HG02938 (cell line): Measurements from ENCODE around the gene AMBN.
"Not testable (repeated sequence)": the region's sequence is repeated elsewhere in the genome, so short reads cannot be mapped to it uniquely, and the experiment has no call there.

ENCODE experiments used
- ATAC-seq: cut with Tn5 transposase; IDR thresholded peaks from one replicate; pipeline ENCODE4 v1.9.1; 2021; ENCODE audit warnings: mild to moderate bottlenecking, moderate library complexity; ENCODE audit not compliant: unreplicated experiment

Gene AMBN

DNA sequence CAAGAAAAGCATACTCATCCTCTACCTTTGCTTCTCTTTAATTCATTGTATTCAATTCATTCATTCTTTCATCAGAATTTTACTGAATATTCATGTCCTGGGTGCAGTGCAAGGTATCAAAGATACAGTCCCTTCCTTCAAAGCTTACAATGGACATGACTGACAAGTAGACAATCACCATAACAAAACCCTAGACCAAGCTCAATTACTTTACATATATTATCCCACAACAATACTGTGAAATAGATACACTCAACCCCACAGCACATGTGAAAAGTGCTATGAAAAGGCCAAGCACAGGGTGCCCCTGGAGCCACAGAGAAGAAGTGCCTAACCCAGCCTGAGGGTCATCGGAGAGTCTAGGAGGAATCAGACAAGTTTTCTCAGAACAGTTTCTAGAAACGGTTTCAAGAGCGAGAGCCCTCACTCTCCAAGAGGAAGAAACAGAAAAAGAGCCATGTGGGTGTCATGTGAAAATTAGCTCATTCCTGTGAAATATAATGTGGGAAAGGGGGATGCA, 15.3 kb downstream of the AMBN start:
- ATAC-seq: no peak

DNA sequence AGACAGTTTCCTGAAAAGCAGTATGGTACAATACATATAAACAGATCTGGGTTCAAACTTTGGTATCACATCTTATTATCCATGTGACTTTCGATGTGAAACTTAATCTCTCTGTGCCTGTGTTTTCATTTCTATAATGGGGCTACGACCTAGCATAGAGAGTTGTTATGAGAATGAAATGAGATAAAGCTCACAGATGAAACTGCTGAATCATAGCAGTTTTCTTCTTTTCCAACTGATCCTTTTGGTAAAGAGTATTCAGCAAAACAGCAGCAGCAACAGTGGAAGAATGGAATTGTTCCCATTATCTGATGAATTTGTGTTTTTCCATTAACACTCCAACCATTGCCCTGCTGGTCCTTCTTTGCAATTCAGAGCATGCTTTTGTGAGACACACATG, 16.3 kb downstream of the AMBN start:
- no peak for ATAC-seq

DNA sequence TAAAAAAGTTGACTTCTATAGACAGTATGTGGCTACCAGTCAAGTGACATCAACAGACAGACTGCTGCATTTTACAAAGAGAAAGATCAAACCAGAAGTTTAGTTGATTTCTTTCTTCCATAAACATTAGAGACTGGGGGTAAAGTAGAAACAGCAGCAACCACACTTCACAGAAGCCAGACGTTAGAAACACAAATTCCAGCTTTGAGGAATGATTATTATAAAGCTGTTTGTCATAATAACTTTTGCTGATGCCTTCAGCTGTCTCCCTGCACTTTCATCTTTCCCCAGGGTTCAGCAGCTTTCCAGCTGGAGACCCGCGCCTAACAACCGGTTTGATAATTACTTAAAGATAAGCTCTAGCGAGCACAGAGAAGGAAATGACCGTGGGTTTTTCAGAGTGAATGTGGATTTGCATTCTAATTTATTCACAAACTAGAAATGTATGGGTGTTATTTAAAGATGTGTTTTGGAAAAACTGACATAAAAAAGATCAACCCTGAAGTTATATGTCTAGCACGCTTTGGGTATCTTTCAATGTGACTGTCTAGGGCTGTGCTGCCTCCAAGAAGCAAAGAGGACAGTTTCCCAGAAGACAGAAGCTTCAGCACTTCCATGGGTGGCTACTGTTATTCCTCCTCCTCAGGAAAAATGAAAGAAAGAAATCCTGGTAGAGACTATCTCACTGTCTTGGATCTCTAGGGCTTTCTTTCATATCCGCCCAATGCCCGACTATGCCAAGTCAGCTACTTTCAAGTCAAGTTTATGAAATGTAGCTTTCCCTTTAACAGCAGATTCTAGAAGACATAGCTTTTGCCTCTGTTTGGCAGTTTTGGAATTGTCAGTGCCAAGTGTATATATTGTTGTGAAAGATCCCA, 21.5 kb downstream of the AMBN start:
- peak; percentile 65 for ATAC-seq

DNA sequence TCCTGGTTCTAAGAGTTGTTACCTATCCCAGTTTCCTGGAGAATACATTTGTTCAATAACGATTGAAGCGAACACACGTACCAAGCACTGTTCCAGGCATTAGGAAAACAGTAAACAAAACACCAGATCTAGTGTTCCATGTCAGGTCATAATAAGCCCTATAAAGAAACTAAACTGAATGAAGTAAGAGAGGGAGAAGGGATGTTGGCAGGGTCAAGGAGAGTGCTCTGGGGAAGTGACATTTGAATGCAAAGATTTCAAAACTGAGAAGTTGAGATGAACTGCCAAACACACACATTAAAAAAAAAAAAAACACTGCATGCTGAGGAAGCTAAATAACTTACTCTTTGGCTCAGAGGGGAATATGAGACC, 22.1 kb downstream of the AMBN start:
- ATAC-seq: no peak

DNA sequence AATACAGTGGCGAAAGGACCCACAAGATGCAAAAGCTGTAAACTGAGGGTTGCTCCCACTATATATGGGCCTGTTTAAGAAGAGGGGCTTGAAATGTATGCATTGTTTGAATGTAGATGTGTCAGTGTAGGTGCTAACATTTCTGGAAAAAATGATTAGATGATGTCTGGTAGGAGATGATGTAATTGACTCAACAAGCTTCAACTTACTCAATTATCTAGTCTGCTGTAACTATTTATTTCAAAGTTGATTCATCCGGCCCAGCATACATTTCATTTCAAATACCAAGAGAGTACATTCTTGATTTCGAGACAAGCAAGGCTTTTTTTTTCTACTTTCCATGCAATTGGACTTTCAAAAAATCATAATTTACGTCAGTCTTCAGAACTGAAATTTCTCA, 27.2 kb downstream of the AMBN start:
- no peak for ATAC-seq

DNA sequence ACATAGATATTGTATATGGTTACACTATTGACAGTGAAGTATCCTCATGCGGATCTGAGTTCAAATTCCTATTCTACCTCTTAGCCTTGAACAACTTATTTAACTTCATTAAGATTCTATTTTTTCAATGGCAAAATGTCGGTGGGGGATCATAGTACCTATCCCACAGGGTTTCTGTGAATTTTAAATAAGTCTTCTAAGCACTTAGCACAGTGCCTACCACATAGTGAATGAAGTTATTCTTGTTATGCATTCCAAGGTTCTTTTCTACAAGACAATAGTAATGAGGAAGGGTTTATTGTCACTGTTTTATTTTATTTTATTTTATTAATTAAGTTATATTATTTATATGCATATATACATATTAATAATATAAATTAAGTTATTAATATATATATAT, 27.7 kb downstream of the AMBN start:
- ATAC-seq: no peak

DNA sequence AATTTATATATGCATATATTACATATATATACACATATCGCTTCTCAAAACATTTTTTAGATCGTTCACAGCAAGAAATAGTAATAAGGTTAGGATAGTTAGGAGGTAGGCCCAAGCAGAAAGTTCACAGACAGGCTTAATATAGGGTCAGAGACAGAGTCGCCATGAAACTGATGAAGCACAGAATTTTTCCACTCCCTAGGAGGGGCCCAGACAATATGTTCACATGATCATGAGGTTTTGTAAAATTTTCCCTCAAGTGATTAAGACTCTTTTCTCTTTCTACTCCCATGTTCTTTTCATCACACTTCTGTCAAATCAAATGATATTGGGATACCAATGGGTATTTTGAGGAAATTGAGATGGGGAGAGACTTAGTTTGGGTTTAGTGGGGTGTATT, 31.3 kb downstream of the AMBN start:
- no peak for ATAC-seq

DNA sequence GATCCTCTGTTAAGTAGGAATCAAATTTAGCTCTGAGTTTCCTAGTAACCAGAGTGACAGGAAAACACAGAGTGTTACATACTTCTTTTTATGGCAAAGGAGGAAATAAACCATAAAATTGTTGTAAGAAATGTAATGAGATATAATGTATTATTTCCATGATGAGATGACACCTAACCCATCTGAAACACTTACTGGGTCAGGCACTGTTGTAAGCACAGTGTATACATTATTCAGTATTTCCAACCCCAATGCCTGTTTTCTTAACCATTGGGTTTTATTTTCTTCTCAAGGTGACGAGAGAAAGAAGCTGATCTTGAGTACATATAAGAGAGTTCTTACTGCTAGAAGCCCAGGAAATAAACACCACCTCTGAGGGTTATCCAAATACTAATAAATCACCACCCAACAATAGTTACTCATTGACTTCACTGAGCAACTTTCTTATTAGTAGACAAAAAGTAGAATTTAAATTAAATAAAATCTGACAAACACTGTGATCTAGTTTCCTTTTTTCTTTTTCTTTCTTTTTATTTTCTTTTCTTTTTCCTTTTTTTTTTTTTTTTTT, 32.3 kb downstream of the AMBN start:
- ATAC-seq: no peak

DNA sequence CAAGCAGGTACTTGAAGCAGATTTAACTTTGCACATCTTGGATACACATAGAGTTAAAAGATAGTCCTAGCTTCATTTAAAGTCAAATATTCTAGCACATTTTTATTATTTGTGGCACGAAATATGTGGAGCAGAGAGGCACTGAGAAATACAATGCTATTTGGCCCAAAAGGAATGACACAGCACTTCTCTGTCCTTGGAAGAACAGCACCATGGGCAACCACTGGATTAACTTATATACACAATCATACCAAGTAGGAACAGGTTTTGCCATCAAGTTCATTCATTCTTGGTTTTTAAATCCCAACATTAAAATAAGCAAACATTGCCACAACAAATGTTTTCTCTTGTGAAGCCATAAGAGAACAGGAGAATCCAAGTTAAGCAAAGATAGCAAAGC, 35.6 kb downstream of the AMBN start:
- ATAC-seq: no peak

DNA sequence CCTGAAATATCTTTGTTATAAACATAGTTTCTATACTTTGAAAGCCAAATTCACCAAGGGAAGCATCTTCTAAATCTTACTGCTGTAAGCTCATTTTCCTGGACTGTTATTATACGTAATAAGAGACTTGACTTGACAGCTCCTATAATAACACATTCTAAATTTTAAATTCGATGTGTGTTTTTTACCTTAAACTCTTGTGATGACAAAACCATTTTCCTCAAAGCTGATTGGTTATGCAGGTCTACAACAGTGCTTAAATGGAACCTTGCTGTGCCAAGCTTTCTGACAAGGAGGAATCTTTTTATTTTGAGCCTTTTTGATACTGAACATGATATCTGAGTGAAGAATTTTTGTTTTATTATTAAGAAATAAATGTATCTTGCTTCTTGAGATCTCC, 36.4 kb downstream of the AMBN start, which contains the start of gene ENAM:
Gene ENAM (plus strand): TSS at position 301 of the 400 bp plus-strand sequence. CDS start 757 bp downstream, outside the sequence.
- ATAC-seq: no peak

DNA sequence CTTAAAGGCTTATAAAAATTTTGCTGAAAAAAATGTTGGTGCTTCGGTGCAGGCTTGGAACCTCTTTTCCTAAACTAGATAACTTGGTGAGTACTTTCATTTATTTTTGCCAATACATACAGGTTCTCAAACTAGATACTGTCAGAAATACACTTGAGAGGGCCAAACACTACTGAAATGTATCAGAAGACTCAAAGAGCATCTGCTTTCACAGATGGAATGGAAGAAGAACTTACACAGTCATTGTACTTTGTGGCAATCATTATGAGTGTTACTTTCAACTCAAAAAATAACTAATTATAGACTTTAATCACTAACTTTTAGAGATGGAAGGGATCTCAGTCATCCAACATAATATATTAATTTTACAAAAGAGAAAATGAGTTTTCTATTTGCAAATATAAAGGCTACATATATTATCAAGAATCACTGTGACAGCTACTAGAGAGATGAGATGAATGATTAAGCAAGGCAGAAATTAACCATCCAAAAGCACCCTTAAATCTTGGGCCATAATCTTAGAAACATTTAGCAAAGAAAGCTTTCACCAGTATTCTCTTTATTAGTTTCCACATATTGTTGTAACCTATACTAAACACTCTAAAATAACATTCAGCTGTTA, 37.5 kb downstream of the AMBN start:
- ATAC-seq: peak; percentile 77

DNA sequence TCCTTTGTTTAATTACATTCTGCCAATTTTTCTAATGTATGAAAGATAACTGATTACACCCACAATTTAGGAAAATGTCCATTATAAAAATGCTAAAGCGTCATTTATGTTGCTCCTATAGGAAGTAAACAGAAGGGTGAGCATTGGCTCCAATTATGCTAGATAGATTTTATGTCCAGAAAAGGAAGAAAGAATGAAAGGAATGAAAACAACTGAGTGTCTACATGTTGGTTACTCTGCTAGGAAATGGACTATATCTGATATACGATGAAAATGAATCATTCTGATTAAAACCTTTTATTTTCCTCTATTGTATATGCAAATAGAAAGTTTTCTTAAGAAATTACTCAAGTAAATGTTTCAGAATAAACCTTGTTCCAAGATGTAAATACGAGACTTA, 38.1 kb downstream of the AMBN start:
- ATAC-seq: no peak

DNA sequence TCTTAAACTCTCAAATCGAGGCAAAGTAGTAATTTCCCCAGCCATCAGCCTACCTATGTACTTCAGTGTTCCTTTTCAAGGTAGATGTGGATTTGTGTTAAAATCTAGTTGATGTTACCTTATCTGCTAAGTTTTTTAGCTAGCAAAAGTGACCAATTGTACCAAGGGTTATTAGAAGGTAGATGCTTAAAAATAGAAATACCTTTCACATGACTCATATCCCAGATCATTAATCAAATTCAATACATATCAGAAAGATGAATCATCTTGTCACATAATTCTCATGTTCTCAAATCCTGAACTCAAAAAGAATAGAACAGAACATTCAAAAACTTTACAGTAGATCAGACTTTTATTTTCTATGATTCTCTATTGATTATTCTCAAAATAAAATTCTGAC, 40.0 kb downstream of the AMBN start:
- ATAC-seq: no peak

DNA sequence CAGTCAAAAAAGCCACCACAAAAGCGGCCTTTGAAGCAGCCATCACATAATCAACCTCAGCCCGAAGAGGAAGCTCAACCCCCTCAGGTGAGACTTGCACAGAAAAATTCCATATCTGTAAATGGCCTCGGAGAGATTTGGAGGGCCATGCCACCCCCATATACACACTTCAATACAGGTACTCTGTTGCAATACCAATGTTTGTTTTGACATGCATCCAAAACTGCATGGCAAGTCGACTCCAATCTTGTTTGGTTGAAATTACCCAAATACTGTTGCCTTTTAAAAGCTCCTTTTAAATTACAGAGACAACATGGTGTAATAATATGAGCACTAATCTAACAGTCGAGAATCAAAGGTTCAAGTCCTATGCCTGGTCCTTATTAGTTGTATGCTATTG, 42.4 kb downstream of the AMBN start:
- no peak for ATAC-seq

DNA sequence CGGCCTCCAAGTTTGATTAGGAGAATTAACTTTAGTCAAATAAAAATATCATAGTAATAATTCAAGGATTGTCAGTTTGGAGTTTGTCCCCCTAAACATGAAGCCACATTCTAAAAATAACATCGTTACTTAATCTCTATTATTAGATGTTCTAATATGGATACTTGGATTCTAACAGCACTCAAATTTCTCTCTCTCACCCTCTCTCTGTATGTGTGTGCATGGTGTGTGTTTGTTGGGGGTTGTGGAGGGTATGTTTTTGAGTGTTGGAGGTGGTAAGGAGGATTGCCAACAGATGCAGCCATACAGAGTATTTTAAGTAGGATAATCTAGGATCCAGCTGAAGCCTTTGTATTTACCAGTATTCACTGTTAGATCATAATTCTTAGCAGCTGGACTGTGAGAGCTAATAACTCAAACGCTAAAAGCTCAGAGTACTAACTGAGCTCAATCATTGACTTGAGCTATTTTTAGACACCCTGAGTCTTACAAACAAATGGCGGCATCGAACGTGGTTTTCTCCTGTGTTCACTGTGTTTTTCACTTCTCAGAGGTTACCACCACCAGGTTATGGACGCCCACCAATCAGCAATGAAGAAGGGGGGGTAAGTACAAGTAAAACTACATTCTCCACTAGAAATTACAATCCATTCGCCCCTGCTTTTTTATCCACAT, 45.3 kb downstream of the AMBN start:
- peak; percentile 86 for ATAC-seq

DNA sequence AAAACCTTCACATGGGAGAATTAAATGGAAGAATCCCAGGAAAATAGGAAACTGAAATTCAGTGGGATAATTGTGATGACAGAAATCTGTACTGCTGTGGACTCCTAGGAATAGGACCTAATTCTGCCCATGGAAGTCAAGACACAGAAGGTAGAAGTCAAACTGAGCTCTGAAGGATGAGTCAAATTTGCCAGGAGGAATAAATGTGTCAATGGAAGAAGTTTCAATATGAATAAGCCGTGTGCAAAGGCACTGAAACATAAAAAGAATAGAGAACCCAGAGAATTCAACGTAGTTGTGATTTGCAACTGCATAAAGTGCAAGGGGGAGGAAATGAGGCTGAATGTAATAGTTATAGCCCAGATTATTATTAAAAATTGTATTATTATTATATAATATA, 48.1 kb downstream of the AMBN start:
- ATAC-seq: no peak

DNA sequence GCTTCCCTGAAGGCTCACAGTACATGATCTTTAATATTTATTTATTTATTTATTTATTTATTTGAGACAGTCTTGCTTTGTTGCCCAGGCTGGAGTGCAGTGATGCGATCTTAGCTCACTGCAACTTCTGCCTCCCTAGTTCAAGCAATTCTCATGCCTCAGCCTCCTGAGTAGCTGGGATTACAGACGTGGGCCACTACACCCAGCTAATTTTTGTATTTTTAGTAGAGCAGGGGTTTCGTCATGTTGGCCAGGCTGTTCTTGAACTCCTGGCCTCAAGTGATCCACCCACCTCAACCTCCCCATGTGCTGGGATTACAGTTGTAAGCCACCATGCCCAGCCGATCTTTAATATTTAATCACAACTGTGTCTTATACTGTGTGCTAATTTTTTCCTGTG, 58.7 kb downstream of the AMBN start:
- not testable (repeated sequence) for ATAC-seq

DNA sequence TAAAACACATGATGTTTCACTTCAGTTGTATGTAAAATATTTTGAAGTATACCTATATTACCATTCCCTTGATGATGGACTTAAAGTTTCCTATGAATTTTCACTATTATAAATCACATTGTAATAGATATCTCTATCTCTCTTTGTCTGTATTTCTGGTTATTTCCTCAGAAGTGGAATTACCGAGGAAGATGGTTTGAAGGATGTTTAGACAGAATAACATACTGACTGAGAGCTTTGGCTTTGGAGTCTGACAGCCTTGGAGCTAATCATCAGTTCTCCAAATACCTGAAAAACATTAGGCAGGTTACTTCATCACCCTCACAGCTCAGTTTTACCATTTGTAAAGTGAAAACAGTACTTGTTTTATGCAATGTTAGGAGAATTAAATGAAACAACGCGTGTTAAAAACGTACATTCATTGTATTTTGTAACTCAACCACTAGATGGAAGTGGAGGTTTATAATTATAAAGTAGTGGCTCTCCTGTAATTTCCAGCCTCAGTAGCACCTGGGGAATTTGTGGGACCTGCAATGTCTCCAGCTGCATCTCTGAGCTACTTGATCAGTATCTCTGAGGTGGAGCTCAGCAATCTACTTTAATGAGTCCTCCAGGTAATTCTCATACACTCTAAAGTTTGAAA, 59.9 kb downstream of the AMBN start:
- peak; percentile 51 for ATAC-seq

DNA sequence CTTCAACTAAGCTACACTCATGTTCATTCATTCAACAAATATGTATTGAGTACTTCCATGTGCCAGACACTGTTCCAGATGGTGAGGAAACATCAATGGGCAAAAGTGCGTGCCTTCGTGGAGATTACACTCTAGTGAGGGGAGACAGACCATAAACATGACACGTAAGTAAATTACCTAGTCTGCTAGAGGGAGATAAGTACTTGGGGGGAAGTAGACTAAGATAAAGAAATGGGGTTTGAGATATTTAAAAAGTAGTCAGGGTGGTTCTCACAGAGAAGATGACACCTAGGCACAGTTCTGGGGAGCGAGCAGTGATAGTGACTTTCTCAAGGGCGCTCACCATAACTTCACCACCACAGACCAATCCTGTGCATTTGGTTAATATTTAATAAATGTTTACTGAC, 62.6 kb downstream of the AMBN start:
- ATAC-seq: no peak
